Gastroesophageal sphincter (tissue), 3 donors: ENCODE measurements around the gene TELO2.

Experiments
- EP300 ChIP-seq: sonication (generic); formaldehyde crosslinking; IDR thresholded peaks from one replicate; pipeline ENCODE4 v1.6.1; 2017; ENCODE audit warnings: antibody characterized with exemption, mild to moderate bottlenecking
- POLR2A ChIP-seq, 2 donors: fragments of 450-650 bp; IDR thresholded peaks; one replicate each; pipeline ENCODE4 v1.6.1; 2017; ENCODE audit warnings: antibody characterized with exemption in 2 of 2, mild to moderate bottlenecking in 2 of 2, moderate library complexity in 1 of 2
- POLR2AphosphoS5 ChIP-seq: sonication (generic); formaldehyde crosslinking; IDR thresholded peaks from one replicate; pipeline ENCODE4 v1.6.1; 2017; ENCODE audit warnings: antibody characterized with exemption
- TF ChIP-seq, protein P1 (sequence below), 4 experiments: fragments of 200-600 bp in 2 of 4; fragments of 450-650 bp in 2 of 4; sonication (generic) in 1 of 4; IDR thresholded peaks; one replicate each; pipeline ENCODE4 v1.5.1; 2017 to 2019; ENCODE audit warnings: antibody characterized with exemption in 4 of 4, mild to moderate bottlenecking in 2 of 4, moderate library complexity in 2 of 4

DNA sequence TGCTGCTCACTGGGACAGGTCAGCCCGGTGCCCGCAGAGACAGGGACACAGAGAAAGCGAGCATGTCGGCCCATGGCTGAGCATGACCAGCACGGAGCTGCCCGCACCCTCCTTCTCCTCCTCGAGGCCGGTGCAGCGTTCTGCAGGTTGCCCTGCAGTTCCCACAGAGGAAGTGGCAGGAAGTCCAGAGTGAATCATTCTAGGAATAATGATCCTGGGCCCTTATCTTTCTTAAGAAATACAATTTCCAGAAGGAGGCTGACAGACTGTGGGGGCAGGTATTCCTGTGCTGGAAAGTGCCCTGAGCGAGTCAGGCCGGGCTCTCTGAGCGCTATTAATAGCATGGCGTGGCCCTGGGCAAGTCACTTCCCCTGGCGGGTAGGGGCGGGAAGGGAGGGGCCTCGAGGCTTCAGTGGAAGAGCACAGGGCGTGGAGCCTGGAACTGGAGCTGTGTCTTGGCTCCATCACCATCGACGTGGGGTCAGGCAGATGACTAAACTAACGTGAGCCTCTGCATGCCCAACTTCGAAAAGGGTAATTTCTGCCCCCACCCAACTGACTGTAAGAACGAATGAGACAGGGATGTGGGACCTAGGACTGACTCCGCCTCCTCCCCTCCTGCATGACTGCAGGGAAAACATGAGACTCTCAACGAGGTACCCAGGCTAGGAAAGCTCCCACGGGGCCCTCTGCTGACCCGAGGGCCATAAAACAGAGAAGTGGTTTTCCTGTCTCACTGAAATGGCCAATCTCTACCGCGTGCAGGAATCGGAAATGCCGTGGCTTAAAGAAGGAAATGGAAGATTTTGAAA is 50.1 kb downstream of the TELO2 start:
- TF ChIP-seq, protein P1, sequence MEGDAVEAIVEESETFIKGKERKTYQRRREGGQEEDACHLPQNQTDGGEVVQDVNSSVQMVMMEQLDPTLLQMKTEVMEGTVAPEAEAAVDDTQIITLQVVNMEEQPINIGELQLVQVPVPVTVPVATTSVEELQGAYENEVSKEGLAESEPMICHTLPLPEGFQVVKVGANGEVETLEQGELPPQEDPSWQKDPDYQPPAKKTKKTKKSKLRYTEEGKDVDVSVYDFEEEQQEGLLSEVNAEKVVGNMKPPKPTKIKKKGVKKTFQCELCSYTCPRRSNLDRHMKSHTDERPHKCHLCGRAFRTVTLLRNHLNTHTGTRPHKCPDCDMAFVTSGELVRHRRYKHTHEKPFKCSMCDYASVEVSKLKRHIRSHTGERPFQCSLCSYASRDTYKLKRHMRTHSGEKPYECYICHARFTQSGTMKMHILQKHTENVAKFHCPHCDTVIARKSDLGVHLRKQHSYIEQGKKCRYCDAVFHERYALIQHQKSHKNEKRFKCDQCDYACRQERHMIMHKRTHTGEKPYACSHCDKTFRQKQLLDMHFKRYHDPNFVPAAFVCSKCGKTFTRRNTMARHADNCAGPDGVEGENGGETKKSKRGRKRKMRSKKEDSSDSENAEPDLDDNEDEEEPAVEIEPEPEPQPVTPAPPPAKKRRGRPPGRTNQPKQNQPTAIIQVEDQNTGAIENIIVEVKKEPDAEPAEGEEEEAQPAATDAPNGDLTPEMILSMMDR (IDR thresholded peaks at IDR 0.05) = peak in 1 of 4 experiments; percentile 13
- TF ChIP-seq POLR2AphosphoS5 = peak; percentile 16
- no peak for TF ChIP-seq POLR2A (IDR thresholded peaks at IDR 0.05)
- TF ChIP-seq EP300 = no peak
